Activated CD4-positive, CD25-positive, alpha-beta regulatory T cell (primary cell): ENCODE data around the gene ZDHHC14.

Experiments
- DNase-seq, 4 experiments: peaks; one replicate each; lab custom pipeline; 2025; lab: John Stamatoyannopoulos, UW

ZDHHC14 gene

DNA sequence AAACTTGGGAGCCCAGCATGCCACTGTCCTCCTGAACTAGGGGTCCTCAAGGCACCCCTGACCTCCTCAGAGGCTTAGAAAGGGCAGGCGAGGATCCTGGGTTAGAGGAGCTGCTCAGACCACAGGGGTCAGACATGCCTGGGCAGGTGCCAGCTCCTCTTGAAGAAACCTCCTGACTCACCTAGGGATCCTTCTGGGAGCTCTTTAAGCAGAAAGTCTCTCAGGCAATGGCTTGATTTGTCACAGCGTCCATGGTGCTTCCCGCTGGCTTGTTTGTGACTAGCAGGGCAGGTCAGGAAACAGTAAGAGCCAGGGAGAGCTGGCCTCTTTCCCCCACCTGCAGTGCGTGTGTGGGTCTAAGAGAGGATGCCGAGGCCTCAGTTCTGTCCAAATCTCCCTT lies 267.6 kb downstream of the ZDHHC14 start:
- DNase-seq, result no peak

DNA sequence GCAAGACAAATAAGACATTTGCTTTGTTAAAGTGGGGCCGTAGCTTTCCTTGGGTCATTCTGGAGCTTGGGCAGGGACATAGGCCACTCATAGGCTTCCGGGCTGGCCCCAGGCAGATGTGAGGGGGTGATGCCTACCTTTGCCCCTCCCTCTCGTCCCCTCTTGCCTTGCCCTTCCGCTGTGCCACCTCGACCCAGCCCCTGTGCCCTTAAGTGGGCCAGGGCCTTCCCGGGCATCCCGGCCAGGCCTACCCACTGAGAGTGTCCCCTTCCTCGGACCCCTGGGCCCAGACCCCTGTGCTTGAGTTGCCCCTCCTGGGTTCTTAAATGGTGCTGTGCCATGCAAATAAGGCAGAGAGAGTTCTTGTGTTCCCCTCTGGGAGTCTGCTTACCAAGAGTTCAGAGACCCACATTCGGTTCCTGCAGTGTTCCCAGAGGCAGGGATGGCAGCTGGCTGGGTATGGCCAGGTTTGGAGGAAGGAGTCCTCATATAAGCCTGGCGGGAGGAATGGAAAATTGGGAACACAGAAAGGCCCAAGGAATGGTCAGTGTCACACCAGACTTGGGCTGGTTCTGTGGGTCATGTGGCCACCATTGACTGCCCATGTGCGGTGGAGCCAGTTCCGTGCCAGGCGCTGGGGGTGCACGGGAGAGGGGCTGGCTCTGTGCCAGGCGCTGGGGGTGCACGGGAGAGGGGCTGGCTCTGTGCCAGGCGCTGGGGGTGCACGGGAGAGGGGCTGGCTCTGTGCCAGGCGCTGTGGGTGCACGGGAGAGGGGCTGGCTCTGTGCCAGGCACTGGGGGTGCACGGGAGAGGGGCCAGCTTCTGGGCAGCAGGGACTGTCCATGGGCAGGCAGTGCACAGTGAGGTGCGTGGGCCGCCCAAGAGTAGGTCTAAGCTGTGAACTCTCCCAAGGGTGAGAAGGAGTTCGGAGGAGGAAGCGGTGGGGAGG lies 268.6 kb downstream of the ZDHHC14 start:
- DNase-seq, result no peak

DNA sequence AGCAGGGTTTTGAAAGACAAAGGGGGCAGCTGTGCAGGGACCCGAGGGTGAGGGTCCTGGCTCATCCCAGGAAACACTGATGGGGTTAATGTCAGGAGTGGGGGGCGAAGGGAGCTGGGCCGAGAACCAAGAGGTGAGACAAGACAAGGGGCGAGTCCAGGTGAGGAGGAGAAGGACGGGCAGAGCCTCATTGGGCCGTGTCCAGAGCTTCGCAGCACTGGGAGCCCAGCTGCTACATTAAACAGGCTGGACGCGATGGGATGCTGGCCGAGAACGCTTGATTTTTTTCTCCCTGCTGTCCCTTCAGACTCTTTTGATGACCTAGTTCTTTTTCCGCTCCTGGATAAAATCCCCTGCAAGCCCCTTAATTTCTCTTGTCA lies 269.3 kb downstream of the ZDHHC14 start:
- DNase-seq, result no peak

DNA sequence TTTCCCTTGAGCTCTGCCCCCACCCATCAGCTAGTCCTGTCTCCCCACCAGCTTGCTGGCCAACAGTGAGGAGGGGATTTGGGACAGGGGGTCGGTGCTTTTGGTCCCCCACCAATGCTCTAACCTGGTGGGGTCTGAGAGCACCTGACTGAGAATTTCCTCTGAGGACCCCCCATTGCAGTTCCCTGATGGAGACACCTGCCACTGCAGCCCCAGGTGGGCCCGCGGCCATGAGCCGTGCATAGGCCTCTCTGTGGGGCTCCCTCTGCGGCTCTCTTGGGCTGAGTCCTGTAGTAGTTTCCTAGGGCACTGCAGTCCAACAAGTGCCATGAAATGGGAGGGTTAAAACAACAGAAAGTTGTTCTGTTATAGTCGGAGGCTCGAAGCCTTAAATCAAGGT lies 269.8 kb downstream of the ZDHHC14 start:
- DNase-seq, result no peak

DNA sequence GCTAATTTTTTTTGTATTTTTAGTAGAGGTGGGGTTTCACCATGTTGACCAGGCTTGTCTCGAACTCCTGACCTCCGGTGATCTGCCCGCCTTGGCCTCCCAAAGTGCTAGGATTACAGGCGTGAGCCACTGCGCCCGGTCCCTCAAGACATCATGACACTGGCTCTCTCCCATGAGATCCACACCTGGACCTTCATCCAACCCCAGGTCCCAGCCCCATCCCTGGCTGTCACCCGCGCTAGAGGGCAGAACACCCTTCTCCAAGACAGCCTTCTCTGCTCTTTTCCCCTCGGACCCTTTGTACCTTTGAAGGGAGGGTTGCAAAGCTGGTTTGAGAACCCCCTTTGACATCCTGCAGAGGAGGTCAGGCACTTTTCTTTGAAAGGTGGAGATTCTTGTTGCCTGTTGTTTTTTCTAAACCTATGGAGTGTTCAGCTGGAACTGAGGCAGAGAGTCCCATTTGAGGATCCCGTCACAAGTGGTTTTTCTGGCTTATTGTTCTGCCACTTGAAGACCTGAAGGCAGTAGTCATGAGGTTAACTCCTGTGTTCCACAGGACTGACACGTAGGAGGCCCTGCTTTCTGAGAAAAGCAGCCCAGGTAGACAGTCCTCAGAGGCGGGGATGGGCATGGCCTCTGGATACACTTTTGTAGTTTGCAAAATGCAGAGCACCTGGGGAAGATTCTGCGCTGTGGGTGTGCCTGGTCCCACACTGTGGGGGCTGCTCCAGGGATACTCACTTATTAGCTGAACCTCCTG lies 270.9 kb downstream of the ZDHHC14 start:
- no peak for DNase-seq

DNA sequence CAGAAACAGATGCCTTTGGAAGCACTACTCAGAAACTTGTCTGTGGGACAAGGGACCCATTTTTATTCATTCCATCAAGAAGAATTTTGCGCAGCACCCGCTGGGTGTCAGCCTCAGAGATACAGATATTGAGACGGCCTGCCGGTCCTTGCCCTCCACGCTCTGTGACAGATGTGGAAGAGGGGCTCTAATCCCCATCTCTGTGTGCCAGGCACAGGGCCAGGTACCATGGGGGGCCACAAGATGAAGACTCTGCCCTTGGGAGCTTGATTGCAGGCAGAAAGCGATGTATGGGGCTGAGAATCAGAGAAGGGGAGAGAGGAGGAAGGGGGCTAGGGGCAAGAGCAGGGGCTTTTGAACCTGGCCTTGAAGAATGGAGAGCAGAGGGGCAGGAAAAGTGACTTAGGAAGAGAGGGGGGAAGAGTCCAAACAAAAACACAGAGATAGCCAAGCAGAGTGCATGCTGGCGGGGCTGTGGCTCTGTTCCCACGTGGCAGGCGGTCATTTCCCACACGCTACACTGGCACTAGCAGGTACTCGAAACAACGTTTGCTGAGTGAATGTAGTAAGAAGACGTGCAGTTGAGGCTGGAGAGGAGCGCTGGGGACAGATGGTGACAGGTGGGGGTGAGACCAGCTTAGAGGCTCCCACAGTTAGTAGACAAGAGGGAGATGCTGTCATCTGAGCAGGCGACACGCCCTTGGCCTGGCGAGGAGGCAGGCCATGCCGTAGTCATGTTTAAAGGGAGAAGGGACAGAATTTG lies 271.8 kb downstream of the ZDHHC14 start:
- no peak for DNase-seq

DNA sequence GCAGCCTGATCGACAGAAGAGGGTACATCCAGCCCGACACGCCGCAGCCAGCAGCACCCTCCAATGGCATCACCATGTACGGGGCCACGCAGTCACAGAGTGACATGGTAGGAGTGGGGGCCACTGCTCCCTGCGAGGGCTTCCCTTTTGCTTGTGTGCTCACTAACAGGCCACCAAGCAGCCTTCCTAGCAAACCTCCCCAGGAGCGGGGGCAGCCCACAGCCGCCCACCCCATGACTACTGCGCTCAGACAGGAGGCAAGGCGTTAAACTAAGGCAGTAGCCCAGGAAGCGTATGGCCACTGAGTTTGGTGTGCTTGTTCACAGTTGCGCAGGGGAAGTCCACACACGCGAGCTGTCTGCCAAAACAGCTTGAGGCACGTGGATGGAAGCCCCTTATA lies 272.5 kb downstream of the ZDHHC14 start:
- DNase-seq, result no peak

DNA sequence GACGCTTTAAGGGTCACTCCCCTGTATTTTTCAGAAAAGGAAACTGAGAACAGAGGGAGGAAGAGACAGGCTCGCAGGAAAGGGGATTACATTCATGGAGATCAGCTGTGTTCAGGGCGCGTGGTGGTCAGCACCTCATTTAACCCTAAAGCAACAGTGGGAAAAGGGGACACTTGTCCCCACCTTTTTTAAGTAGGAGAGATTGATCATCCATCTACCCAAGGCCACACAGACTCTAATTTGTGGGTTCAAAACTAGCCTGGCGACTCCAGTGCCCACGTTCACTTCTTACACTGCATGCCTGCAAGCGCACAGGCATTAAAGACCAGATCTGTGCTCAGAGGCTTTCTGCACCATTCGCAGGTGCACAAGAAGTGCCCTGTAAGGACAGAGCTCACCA lies 274.1 kb downstream of the ZDHHC14 start:
- no peak for DNase-seq

DNA sequence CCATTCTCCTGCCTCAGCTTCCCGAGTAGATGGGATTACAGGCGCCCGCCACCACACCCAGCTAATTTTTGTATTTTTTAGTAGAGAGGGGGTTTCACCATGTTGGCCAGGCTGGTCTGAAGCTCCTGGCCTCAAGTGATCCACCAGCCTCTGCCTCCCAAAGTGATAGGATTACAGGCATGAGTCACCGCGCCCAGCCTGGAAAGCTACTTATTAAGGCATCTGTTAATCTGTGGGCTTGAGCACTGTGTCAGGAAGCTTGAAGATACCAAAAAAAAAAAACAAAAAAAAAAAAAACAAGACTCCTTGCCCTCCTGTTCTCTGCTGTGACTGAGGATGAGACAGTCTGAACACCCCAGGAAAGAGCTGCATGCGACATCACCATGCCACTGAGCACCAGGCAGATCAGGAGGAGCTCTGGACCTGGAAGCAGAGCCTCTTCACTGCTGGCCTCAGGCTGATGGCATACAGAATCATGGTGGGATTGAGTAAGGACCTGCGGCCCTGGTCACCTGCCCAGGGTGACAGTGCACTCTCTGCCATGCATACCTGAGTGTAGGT lies 275.5 kb downstream of the ZDHHC14 start:
- no peak for DNase-seq

DNA sequence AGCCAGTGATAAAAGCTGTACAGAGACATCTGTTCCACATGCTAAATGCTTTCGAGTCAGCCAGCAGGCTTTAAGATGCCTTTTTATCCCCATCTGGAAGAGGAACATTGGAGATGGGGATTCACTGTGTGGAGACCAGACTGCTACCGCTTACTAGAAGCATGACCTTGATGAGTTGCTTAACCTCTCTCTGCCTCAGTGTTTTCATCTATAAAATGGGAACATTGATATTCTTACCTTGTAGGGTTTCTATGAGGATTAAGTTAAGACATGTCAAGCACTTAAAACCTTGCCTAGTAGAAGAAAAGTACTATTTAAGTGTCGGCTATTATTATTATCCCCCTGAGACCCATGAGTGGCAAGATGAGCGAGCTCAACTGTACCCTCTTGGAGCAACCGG lies 276.8 kb downstream of the ZDHHC14 start:
- no peak for DNase-seq

DNA sequence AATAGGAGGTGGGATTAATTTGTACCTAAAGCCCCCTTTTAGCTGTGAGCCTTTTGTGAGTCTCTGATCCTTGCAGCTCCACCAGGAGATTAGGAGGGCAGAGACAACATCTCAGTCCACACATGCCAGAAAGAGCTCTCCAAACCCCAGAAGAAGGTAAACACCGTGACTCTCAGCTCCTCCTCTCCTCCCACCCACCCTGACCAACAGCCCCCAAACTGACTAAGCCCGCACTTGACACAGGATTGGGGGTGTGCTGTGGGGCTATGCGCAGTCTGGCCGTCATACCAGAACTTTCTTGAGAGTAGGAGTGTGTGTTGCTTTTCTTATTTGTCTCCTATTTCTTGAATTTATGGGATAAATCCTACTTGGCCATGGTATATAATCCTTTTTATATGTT lies 277.3 kb downstream of the ZDHHC14 start:
- DNase-seq, result no peak

DNA sequence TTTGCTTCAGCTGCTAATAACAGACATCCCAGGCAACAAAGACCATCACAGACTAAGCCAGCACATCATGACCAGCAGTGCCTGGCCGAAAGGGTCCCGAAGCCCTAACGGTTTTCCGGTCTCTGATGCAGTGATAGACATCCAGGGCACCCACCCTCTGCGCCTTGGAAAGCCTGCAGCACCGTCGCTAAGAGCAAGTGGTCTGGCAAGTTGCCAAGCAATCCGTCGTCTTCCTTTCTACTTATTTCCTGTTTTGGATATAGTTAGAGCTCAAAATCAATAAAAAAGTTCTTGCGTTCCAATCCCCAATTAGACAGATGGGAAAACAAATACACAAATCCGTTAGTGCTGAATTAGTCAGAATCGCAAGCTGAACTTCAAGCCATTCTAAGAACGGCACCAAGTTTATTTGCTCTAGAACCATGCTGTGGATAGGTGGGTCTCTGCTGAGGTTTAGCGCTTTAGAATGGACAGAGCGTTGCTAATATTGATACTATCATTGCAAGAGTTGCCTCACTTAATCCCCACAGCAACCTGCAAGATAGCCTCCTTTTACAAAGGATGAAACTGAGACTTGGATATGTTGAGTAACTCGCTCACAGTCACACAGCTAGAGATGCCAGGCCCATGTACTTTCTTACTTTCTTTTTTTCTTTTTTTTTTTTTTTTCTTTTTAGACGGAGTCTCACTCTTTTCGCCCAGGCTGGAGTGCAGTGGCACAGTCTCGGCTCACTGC lies 278.7 kb downstream of the ZDHHC14 start:
- DNase-seq, result no peak

DNA sequence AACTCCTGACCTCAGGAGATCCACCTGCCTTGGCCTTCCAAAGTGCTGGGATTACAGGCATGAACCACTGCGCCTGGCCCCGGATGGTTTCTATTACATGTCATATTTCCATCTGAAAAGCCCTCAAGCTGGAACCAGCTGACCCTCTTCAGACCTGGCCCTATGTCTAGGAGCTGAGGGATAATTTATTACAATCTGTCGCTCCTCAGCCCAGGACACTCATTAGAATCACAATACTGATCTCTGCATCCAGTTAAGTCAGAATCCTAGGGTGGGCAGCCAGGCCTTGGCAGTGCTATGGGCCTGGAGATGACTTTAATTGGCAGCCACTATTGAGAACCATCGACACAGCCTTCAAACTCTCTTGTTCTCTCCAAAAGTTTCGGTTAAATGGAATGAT lies 279.4 kb downstream of the ZDHHC14 start:
- no peak for DNase-seq

DNA sequence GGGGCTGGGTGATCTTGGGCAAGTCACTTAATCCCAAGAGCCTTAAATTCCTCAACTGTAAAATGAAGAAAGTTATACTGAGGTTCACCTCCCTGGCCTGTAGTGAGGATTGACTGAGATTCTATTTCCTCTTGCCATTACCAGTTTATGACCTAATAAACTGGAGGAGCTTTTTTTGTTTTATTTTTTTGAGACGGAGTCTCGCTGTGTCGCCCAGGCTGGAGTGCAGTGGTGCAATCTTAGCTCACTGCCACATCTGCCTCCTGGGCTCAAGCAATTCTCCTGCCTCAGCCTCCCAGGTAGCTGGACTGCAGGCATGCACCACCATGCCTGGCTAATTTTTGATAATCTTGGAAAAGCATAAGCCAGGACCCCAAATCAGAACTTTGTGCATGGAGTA lies 280.7 kb downstream of the ZDHHC14 start:
- DNase-seq, result no peak

DNA sequence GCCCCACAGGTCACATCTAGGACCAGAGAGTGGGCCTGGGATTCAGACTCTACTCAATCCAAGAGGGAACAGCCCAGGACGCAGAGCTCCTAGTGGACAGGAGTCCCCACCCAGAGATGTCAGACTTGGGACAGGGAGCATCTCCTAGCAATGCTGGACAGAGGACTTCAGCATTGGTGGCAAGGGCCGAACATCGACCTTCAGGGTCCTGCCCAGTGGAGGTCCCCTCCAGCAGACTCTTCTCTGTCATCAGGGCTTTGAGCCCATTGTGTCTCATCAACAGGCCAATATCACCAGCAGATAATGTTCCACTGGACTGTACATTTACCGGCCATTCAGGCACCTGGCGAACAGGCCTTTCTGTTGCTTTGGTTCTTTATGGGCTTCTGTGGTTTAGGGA lies 282.3 kb downstream of the ZDHHC14 start:
- DNase-seq, result no peak

DNA sequence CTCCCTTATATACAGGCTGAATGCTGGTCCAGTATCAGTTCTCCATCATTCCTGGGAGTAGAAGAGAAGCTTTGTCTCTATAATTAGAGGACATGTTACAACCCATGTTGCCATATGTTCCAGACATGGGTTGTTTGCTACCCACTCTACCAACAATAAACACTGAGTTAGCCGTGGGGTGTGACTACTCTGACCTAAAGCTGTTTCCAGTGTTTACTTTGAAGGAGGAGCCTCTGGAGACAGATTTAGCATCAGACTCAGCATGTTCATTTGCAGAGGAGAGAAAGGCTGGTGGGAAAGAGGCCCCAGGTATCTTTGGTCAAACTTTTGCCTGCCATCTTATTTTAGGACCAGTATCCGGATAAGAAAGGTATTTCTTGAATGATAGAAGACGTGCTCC lies 284.2 kb downstream of the ZDHHC14 start:
- DNase-seq, result no peak

DNA sequence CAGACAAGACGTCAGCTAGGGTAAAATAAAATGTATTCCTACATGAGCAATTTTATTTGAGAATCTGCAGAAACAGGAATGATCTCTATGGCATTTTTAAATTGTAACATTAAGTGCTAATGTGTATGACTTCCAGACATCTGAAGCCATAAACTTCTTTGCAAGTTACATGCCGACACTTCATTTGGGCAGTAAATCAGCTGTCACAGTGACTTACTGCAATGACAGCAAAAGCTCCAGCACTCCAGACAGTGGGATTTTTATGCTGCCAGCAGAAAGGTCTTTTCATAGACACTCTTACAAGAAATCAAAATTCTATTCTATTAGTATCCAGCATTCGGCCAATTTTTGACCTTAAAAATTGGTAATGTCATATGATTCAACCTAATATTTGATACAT lies 285.7 kb downstream of the ZDHHC14 start:
- no peak for DNase-seq

DNA sequence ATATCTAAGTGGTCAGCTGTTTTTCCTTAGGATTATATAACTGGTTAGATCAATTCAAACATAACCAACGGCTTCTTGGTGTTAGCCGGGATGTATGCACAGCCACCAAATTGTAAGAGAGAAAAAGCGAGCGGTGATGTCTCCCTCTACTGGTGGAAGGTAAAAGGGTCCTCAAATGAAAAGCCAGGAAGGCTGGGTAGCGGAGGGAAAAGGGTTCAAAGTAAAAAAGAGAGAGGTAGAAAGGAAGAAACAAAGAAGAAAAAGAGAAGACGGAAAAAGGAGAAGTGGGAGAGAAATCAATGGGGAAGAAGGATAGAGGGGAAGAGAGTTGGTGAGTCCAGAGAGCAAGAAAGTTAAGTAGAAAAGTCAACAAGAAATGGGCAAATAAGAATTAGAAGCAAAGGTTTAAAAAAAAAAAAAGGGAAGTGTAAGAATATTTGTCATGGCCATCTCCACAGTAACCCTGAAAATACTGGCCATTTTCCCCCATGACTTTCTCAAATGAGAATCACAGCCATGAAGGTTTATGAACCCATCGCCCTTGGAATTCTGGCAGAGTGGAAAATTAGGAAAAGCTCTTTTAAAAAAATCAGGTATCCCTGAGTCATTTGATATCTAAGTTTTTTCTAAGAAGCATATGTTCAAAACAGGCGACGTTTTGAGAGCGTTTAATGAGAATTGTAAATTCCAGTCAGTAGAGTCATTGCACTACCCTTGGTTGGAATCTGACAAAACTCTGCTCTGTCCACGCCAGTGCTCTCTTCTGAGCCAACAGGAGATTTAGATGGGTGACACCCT lies 286.4 kb downstream of the ZDHHC14 start:
- peak in 1 of 4 experiments; percentile 22 for DNase-seq

DNA sequence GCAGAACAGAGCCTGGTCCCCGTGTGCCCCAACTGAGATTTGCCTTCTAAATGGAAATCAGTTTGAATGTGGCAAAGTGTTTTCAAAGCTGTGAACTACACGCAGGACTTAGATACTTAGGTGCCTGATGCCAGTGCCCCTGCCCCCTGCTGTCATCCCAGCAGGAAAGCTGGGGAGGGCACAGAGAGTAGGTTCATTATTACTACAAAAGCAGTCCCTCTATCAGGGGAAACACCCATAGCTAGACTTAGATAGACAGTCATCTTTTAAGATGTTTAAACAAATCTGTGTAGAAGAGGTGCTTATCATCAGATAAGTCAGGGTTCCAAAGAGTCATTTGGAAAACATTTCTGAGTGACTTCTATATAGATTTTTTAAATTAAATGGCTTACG lies 287.0 kb downstream of the ZDHHC14 start:
- DNase-seq, result no peak

DNA sequence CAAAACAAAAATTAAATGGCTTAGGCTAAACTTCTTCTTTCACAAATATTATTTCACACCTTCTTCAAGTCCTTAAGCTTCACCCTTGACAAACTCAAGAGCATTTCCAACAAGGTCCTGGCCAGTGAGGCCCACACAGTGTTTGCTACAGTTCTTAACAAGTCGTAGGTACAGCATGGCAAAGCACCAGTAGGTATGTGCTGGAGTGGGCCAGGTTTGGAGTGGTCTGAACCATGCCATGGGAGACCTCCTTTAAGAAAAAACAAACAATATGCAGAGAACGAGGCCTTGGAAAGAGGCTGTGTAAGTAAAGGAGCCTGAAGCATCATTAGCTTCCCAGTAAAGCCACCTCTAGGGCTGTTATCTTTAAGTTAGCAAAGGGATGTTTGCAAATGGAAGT lies 287.7 kb downstream of the ZDHHC14 start:
- no peak for DNase-seq

DNA sequence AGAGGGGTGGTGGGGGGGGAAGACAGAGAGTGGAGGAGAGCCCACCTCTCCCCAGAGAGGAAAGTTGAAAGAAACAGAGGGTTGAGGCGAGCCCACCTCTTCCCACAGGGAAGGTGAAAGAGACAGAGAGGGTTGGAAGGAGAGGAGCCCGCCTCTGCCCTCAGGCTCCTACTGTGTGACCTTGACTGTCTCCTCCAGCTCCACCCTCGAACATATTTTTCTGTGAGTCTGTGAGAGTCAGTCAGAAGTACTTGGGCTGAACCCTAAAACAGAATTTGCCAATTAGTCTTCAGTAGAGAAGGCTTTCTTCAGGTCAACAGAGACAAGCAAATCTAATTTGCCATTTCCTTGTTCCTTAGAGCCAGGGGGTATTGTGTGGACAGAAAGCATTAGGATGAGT lies 288.3 kb downstream of the ZDHHC14 start:
- DNase-seq, result no peak
